AML-193 (cell line): ENCODE data around the gene SOX8.

ENCODE experiments used
- DNase-seq, 2 experiments: peaks; one replicate each; lab custom pipeline; 2025; lab: John Stamatoyannopoulos, UW

SOX8 gene

DNA sequence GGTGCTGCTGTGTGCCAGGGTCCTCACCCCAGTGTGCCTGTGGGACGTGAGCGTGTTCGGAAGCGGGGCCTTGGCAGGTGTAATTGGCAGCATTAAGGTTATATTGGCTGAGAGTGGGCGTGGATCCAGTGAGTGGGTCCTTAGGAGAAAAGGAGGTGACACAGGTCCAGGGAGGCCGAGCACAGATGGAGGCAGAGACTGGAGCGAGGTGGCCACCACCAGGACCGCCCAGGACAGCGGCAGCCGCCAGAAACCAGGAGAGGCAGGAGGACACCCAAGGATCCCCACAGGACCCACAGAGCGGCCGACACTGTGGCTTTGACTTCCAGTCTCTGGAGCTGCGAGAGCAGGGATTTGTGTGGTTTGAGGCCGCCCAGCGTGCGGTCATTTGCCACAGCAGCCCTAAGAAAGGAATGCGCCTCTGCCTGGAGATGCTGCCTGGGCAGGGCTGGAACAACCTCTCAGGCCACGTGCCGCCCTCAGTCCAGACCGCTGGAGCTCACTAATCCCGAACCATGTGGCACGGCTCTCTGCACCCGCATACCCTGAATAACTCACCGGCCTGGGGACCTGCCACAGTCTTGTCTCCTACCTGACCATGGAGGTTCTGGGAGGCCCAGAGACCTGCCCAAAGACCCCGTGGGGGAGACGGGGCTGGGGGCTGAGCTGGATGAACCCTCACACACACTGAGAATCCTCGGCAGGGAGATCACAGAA lies 45.4 kb downstream of the SOX8 start:
- DNase-seq: no peak

DNA sequence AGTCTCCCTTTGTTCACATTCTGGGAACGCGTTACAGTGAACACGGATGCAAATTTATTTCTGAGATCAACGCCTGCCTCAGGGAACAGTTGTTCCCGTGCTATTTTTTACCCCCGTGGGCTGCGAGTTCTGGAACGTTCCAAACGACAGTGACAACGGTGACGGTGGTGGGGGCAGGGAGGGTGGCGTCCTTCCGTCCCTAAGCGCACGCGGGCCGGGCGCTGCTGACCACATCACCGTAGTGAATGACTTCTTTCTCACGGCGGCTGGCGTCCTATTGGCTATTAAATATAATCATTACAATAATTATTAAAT lies 45.9 kb downstream of the SOX8 start:
- DNase-seq: no peak

DNA sequence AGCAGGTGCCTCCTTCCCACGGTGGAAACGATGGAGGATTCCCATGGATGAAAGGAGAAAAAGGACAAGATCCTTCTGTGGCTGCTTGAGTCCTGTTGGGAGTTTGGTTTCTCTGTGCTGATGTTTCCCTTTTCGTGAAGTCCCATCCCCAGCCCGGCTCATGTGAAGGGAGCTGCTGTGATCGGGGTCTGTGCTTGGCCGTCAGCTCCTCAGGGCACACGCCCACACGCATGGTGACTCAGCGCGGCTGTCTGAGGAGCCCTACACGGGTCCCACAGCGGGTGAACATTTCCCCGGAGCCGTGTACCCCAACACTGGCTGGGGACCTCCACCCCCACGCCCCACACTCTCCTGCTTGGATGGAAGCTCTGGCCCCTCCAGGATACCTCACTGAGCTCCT lies 46.5 kb downstream of the SOX8 start:
- DNase-seq: no peak

DNA sequence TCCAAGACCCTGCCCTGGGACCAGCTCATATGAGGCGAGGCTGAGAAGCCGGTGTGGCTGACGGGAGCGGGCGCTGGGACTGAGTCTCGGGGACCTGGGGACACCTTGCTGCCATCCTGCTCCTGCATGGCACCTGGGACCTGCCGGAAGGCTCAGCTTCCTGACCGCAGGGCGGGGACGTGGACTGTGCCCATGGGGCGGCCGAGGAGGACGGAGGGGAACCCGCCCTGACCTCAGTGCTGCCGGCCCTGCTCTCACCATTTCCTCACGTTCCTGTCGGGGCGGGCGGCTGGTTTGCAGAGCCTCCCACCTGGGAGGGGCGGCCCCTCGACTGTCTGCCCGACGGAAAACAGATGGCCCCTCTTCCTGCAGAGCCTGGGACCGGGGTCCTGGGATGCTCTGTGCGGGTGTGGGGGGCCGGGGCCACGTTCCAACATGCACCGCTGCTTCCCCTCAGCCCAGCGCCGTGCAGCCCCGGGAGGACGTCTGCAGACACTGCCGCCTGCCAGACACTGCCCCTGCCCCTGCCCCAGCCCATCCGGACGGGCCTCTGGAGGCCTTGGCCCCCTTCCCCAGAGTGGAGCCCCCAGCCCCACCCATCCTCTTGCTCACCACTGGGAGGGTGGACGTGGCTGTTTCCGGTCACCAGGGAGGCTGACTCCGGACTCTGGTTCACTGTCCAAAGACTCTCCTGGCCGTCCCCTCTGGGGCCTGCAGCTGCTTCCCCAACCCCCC lies 47.1 kb downstream of the SOX8 start:
- DNase-seq: no peak

DNA sequence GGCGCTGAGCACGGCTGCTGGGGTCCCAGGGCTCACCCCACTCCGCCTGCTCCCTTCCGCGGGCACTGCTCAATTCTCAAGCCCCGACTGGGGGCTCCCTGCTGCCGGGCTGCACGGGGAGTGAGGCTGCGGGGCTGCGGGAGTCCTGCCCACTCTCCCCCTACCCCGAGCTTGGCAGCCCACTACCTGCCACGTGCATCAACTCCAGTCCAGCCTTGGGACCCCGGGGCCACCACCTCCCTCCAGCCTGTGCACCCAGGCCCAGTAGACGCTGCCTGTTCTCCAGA lies 47.6 kb downstream of the SOX8 start:
- DNase-seq: no peak

DNA sequence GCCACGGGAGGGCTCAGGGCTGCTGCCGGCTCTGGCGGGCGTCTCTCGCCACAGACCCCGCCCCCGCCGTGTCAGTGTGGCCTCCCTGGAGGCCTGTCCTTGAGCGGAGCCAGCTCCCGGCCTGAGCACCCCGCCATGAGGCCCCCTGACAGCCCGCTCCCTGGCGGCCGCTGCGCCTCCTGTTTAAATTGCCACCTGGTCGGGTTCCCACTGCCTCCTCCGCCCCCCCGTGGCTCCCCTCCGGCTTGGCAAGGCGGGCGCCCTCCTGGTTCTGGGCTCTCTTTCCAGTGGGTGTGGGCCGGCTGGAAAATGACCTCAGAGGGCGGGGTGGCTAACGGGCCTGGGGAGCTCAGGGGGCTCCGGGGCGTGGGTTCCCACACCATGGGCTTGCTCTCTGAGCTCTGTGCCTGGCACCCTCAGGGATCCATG lies 48.9 kb downstream of the SOX8 start:
- DNase-seq: no peak

DNA sequence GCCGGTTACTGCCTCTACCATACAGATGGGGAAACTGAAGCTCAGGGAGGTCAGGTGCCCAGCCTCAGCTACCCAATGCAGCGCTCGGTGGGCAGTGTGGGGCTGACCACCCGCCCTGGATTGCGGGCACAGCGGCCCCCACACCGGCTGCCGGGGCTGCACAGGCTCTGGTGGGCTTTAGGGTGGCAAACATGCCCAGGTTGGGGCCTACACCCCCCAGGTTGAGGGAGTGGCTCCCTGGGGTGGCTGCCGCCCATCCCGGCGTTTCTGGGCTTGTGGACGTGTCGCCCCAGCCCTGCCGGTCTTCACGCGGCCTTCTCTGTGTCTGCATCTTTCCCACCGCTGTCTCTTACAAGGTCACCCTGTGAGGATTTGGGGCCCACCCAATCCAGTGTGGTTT lies 50.1 kb downstream of the SOX8 start:
- DNase-seq: no peak

DNA sequence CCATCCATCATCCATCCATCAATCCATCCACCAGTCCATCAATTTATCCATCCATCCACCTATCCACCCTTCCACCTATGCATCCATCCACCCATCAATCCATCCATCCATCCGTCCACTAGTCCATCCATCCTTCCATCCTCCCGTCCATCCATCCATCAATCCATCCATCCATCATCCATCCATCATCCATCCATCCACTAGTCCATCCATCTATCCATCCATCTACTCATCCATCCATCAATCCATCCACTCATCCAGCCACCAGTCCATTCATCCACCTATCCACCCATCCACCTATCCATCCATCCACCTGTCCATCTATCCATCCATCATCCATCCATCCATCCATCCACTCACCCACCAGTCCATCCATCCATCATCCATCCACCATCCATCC lies 51.0 kb downstream of the SOX8 start:
- no peak for DNase-seq

DNA sequence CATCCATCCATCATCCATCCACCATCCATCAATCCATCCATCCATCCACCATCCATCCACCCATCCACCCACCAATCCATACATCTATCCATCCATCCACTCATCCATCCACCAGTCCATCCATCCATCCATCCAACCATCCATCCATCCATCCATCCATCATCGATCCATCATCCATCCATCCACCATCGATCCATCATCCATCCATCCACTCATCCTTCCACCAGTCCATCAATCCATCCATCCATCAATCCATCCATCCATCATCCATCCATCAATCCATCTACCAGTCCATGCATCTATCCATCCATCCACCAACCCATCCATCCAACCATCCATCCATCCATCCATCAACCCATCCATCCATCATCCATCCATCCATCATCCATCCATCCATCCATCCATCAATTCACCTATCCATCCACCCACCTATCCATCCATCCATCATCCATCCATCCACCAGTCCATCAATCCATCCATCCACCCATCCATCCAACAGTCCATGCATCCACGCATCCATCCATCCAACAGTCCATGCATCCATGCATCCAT lies 51.6 kb downstream of the SOX8 start:
- DNase-seq: no peak

DNA sequence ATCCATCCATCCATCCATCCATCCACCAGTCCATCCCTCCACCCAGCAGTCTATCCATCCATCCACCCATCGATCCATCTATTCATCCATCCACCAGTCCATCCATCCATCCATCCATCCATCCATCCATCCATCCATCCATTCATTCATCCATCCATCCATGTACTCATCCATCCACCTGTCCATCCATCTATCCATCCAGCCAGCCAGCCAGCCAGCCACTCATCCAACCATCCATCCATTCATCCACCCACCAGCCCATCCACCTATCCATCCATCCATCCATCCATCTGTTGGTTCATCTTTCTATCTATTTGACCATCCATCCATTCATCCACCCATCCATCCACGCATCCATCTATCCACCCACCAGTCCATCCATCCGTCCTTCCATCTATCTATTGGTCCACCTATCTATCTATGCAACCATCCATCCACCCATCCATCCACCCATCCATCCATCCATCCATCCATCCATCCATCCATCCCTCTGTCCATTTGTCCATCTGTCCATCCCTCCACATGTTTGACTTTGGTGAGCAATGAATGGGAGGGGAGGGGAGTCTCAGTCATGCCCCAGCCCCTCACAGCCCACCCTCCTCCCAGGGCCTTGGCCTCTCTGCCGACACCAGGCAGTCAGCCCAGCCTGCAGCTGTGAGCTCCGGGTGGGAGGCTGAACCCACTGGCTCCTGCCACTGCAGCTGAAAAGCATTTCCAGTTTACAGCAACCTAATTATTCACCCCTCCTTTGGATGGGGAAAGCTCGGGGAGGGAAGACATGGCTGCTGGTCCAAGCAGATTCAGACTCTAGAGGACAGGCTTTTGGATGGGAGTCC lies 52.9 kb downstream of the SOX8 start:
- DNase-seq: no peak

DNA sequence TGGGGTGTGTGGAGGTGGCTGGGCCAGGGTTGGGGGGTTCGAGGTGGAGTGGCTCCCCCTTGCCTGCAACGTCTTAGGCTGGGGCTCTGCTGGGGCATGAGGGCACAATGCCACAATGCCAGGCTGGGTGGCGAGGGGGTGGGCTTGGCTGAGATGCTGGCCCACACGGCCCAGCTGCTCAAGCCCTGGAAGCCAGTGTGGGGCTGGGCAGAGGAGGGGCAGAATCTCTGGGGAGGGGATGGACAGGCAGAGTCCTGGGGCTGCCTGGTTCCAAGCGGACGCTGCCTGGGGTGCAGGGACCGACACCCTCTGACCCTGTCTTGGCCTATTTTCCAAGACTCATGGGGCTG lies 53.5 kb downstream of the SOX8 start:
- DNase-seq: no peak

DNA sequence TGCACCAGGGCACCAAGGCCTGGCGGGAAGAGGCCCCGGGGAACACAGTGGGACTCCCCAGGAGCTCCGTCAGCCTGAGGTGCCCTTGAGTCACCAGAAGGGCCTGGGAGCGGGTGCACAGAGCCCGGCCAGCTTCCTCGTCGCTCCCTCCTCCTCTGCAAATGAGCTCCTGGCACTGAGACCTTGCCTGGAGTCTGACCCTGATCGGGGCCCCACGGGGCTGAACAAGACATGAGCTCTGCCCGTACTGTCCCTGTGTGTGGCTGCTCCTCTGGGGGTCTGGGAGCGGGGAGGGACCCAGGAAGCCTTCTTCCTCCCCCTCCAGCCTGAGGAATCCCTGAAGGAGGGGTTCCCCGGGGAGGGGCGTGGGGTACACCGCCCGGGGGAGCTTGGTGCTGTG lies 54.6 kb downstream of the SOX8 start:
- DNase-seq: no peak
